KMS-11 (cell line): ENCODE results near the gene RAB4B.

Experiments used
- H2AFZ ChIP-seq: fragments of 200-600 bp; sonication (generic); 2 replicates; pipeline ENCODE4 v1.6.1; 2016; ENCODE audit warnings: antibody characterized with exemption, mixed run types, low read depth
- H3K27ac ChIP-seq: fragments of 200-600 bp; sonication (generic); 2 replicates; pipeline ENCODE4 v1.6.1; 2016; ENCODE audit warnings: mild to moderate bottlenecking, mixed run types
- H3K27me3 ChIP-seq: fragments of 200-600 bp; sonication (generic); 2 replicates; pipeline ENCODE4 v1.6.1; 2017; ENCODE audit warnings: mild to moderate bottlenecking, low read depth, mixed run types, moderate library complexity; ENCODE audit not compliant: insufficient read depth
- H3K36me3 ChIP-seq: fragments of 200-600 bp; sonication (generic); 2 replicates; pipeline ENCODE4 v1.6.1; 2017; ENCODE audit warnings: mild to moderate bottlenecking, mixed run types; ENCODE audit not compliant: insufficient read depth
- H3K4me1 ChIP-seq: fragments of 200-600 bp; sonication (generic); 2 replicates; pipeline ENCODE4 v1.6.1; 2016; ENCODE audit warnings: mild to moderate bottlenecking, low read depth, mixed run types; ENCODE audit not compliant: poor library complexity, severe bottlenecking
- H3K4me2 ChIP-seq: fragments of 200-600 bp; sonication (generic); 2 replicates; pipeline ENCODE4 v1.7.0; 2016; ENCODE audit warnings: mild to moderate bottlenecking, mixed run types
- H3K4me3 ChIP-seq: fragments of 200-600 bp; sonication (generic); IDR thresholded peaks from 2 replicates; pipeline ENCODE4 v1.6.1; 2017; ENCODE audit warnings: low read depth, low read length, mixed read lengths; ENCODE audit not compliant: insufficient read depth
- H3K79me2 ChIP-seq: fragments of 200-600 bp; sonication (generic); 2 replicates; pipeline ENCODE4 v1.6.1; 2016; ENCODE audit warnings: low read depth, mixed run types; ENCODE audit not compliant: insufficient read depth
- H3K9ac ChIP-seq: fragments of 200-600 bp; sonication (generic); 2 replicates; pipeline ENCODE4 v1.6.1; 2016; ENCODE audit warnings: mild to moderate bottlenecking, mixed run types
- H4K20me1 ChIP-seq: fragments of 200-600 bp; sonication (generic); 2 replicates; pipeline ENCODE4 v1.6.1; 2016; ENCODE audit warnings: mild to moderate bottlenecking, mixed run types; ENCODE audit not compliant: insufficient read depth
- CTCF ChIP-seq: fragments of 200-600 bp; sonication (generic); conservative IDR thresholded peaks from 2 replicates; pipeline ENCODE4 v1.6.1; 2017; ENCODE audit warnings: low read depth, mild to moderate bottlenecking, antibody characterized with exemption, low read length, moderate library complexity, mixed read lengths

RAB4B gene

GRCh38 chr19:40740747-40741146, 37.3 kb upstream of the RAB4B start:
- H3K9ac ChIP-seq = no peak overlapping the region

GRCh38 chr19:40741527-40742390, 36.3 kb upstream of the RAB4B start:
- Histone ChIP-seq H3K27ac (no peak overlapping the region), H2AFZ (no peak overlapping the region)

More at GRCh38 chr19:40740747-40741146, 37.3 kb upstream of the RAB4B start:
- Histone ChIP-seq H3K27ac (no peak overlapping the region), H3K79me2 (no peaks in the 10 kb centered on the region), H3K4me2 (no peak overlapping the region), H3K36me3 (no peaks in the 10 kb centered on the region), H2AFZ (no peak overlapping the region), H4K20me1 (no peaks in the 10 kb centered on the region), H3K4me1 (no peaks in the 10 kb centered on the region), H3K4me3 (no peak overlapping the region), H3K27me3 (no peaks in the 10 kb centered on the region)
- TF ChIP-seq CTCF = no peak

GRCh38 chr19:40742477-40742876, 35.6 kb upstream of the RAB4B start:
- Histone ChIP-seq H3K27ac (no peak overlapping the region), H3K4me2 (no peak overlapping the region), H3K4me3 (no peak overlapping the region), H3K79me2 (no peaks in the 10 kb centered on the region), H3K36me3 (no peaks in the 10 kb centered on the region), H4K20me1 (no peaks in the 10 kb centered on the region), H3K4me1 (no peaks in the 10 kb centered on the region), H3K9ac (no peak overlapping the region), H3K27me3 (no peaks in the 10 kb centered on the region), H2AFZ (no peak overlapping the region)
- TF ChIP-seq CTCF = no peak

More at GRCh38 chr19:40741527-40742390, 36.3 kb upstream of the RAB4B start:
- Histone ChIP-seq H3K4me2 (no peak overlapping the region), H3K27me3 (no peaks in the 10 kb centered on the region), H4K20me1 (no peaks in the 10 kb centered on the region), H3K9ac (no peak overlapping the region), H3K4me1 (no peaks in the 10 kb centered on the region), H3K36me3 (no peaks in the 10 kb centered on the region), H3K79me2 (no peaks in the 10 kb centered on the region), H3K4me3 (no peak overlapping the region)
- no peak for TF ChIP-seq CTCF

- no peaks in the 10 kb centered on the region for H3K36me3 ChIP-seq
- no peak overlapping the region for H3K9ac ChIP-seq
- no peak overlapping the region for H3K4me2 ChIP-seq
- no peaks in the 10 kb centered on the region for H3K27me3 ChIP-seq
- H3K79me2 ChIP-seq = no peaks in the 10 kb centered on the region
- no peak overlapping the region for H3K4me3 ChIP-seq
- H2AFZ ChIP-seq = no peak overlapping the region
- no peaks in the 10 kb centered on the region for H4K20me1 ChIP-seq
- TF ChIP-seq CTCF = no peak
- no peaks in the 10 kb centered on the region for H3K4me1 ChIP-seq
- H3K27ac ChIP-seq = no peak overlapping the region
Measured at GRCh38 chr19:40742886-40743285, 35.2 kb upstream of the RAB4B start.
